HFFc6 (cell line): ENCODE results near the gene SLC1A1. TPM values are rescaled to one million over a fixed set of nuclear protein-coding genes. Genes with fewer than 3 reads are reported as not detected.
"Not testable (repeated sequence)": the region's sequence is repeated elsewhere in the genome, so short reads cannot be mapped to it uniquely, and the experiment has no call there.

Experiments
- DNase-seq: peaks from one replicate; pipeline ENCODE4 v3.0.0-alpha.2; 2018
- H3K27ac Mint-ChIP-seq: 2 replicates; pipeline ENCODE4 v1.8.0; 2020; ENCODE audit warnings: mild to moderate bottlenecking, mixed read lengths
- H3K27me3 Mint-ChIP-seq: 2 replicates; pipeline ENCODE4 v1.8.0; 2021; ENCODE audit warnings: mild to moderate bottlenecking, moderate library complexity, mixed read lengths; ENCODE audit not compliant: insufficient read depth
- H3K36me3 Mint-ChIP-seq: 2 replicates; pipeline ENCODE4 v1.8.0; 2021; ENCODE audit warnings: low read depth, mixed read lengths
- H3K4me1 Mint-ChIP-seq: 2 replicates; pipeline ENCODE4 v1.8.0; 2020; ENCODE audit warnings: low read depth, mixed read lengths
- H3K4me3 Mint-ChIP-seq: 2 replicates; pipeline ENCODE4 v1.8.0; 2020; ENCODE audit warnings: mild to moderate bottlenecking, moderate library complexity, mixed read lengths
- H3K9me3 Mint-ChIP-seq: 2 replicates; pipeline ENCODE4 v1.8.0; 2020; ENCODE audit warnings: mild to moderate bottlenecking, mixed read lengths
- total RNA-seq, 6 experiments: library from RNA; stranded (reverse); fragmentation: NEBNext Ultra II Directional; extraction: Animal tissue kit (Norgen Biotek cat#: 25700); gene quantifications; 2 replicates in 1 of 6; 3 replicates in 5 of 6; pipeline ENCODE4 v1.2.3, GENCODE V29; 2021
- TF ChIP-seq, protein P1 (sequence below): fragments of 200-600 bp; sonication (generic); IDR thresholded peaks from 2 replicates; pipeline ENCODE4 v1.5.0; 2021; ENCODE audit warnings: antibody characterized with exemption, mild to moderate bottlenecking

The SLC1A1 gene
- total RNA-seq, 6 experiments from 2014 or later, result 0.43 to 1.4 (median 0.79) TPM

GRCh38 chr9:4541856-4542255, 51.6 kb downstream of the SLC1A1 start:
- H3K9me3 Mint-ChIP-seq, result no peaks in the 10 kb centered on the region
- H3K4me3 Mint-ChIP-seq, result no peak overlapping the region
- peaks cover 15% of the 10 kb centered on the region for H3K4me1 Mint-ChIP-seq
- H3K27me3 Mint-ChIP-seq, result peaks cover 10% of the 10 kb centered on the region; the same call in 1 of the 2 replicates
- no peaks in the 10 kb centered on the region for H3K36me3 Mint-ChIP-seq
- no peak for DNase-seq
- H3K27ac Mint-ChIP-seq, result no peak overlapping the region
- TF ChIP-seq, protein P1, sequence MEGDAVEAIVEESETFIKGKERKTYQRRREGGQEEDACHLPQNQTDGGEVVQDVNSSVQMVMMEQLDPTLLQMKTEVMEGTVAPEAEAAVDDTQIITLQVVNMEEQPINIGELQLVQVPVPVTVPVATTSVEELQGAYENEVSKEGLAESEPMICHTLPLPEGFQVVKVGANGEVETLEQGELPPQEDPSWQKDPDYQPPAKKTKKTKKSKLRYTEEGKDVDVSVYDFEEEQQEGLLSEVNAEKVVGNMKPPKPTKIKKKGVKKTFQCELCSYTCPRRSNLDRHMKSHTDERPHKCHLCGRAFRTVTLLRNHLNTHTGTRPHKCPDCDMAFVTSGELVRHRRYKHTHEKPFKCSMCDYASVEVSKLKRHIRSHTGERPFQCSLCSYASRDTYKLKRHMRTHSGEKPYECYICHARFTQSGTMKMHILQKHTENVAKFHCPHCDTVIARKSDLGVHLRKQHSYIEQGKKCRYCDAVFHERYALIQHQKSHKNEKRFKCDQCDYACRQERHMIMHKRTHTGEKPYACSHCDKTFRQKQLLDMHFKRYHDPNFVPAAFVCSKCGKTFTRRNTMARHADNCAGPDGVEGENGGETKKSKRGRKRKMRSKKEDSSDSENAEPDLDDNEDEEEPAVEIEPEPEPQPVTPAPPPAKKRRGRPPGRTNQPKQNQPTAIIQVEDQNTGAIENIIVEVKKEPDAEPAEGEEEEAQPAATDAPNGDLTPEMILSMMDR, result no peak

- H3K4me3 Mint-ChIP-seq, H3K36me3 Mint-ChIP-seq, DNase-seq, H3K9me3 Mint-ChIP-seq, H3K27ac Mint-ChIP-seq: not testable (repeated sequence)
- Mint-ChIP-seq H3K27me3 (peaks cover 10% of the 10 kb centered on the region; the same call in 1 of the 2 replicates), H3K4me1 (peaks cover 20% of the 10 kb centered on the region)
These were observed 54.4 kb downstream of the SLC1A1 start for GRCh38 chr9:4544714-4545113.

GRCh38 chr9:4547016-4547415, 56.7 kb downstream of the SLC1A1 start:
- Mint-ChIP-seq H3K4me1 (peaks cover 7% of the 10 kb centered on the region; the same call in 1 of the 2 replicates), H3K4me3 (no peak overlapping the region), H3K36me3 (no peaks in the 10 kb centered on the region), H3K27ac (no peak overlapping the region), H3K27me3 (peaks cover 7% of the 10 kb centered on the region), H3K9me3 (no peaks in the 10 kb centered on the region)
- DNase-seq, result peak; percentile 7
- TF ChIP-seq, protein P1, result no peak

DNA sequence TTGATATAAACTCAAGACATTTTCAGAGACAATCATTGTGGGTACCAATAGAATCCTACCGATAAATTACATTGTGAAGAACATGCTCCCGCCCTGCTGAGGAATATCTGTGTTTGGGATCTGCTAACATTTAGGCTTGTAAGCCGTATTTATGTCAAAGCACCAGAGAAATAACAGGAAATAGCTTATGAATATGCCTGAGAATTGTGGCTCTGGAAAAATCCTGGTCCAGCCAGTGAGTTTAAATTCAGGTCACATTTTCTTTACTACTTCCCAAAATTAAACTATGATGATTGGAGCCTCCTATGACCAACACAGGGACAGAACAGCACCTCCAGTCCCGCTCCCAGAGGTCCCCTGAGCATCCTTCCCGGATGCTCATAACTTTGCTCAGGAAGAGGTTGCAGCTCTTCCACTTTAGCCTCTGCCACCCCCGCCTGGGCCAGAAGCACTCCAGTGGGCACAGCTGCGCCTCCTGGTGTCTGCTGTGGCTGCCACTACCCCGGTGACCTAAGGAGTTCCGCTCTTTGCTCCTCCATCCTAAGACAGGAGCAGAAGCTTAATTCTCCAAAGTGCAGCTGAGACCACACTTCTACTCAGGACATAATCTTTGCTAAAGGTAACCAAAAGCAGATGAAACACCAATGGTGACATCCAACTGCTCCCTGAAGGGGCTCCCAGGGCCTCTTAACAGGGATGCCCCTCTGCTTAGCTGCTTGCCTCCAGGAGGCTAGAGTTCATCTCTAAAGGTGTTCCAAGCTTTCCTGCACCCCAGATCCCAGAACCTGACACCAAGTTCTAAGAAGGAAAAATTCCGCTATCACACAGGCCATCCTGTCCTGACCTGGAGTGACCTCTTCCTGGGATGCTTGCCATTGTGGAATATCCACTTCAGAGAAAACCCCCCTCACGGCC, 58.8 kb downstream of the SLC1A1 start:
- Mint-ChIP-seq H3K4me3 (no peak overlapping the region), H3K27ac (no peak overlapping the region)
- TF ChIP-seq, protein P1, result peak; percentile 73

GRCh38 chr9:4549751-4550295, 59.6 kb downstream of the SLC1A1 start:
- Mint-ChIP-seq H3K36me3 (no peaks in the 10 kb centered on the region), H3K4me1 (peaks cover 19% of the 10 kb centered on the region), H3K4me3 (no peak overlapping the region), H3K27me3 (peaks cover 2% of the 10 kb centered on the region), H3K27ac (no peak overlapping the region), H3K9me3 (no peaks in the 10 kb centered on the region)
- TF ChIP-seq, protein P1, result no peak
- DNase-seq, result no peak

More for the DNA sequence above, 58.8 kb downstream of the SLC1A1 start:
- Mint-ChIP-seq H3K36me3 (no peaks in the 10 kb centered on the region), H3K9me3 (no peaks in the 10 kb centered on the region), H3K27me3 (peaks cover 6% of the 10 kb centered on the region), H3K4me1 (peaks cover 11% of the 10 kb centered on the region)
- DNase-seq, result peak; percentile 11
